Activated CD8-positive, alpha-beta memory T cell treated with anti-CD3 and anti-CD28 coated beads for 4 hours (primary cell): Measurements from ENCODE around the gene TARS3.

Experiments used
- DNase-seq, 2 donors: peaks; one replicate each; pipeline ENCODE4 v3.0.0-alpha.2; 2020; ENCODE audit warnings: low read depth in 2 of 2

The TARS3 gene

GRCh38 chr15:101623367-101624304 is 100.6 kb downstream of the TARS3 start:
- no peak for DNase-seq

GRCh38 chr15:101621961-101622360 is 102.3 kb downstream of the TARS3 start:
- DNase-seq = no peak

- DNase-seq = no peak
Measured at GRCh38 chr15:101620671-101621070, 103.6 kb downstream of the TARS3 start.

GRCh38 chr15:101619615-101619865 is 104.7 kb downstream of the TARS3 start:
- no peak for DNase-seq

GRCh38 chr15:101618851-101619614 is 105.2 kb downstream of the TARS3 start:
- DNase-seq = no peak

GRCh38 chr15:101618076-101618475 is 106.2 kb downstream of the TARS3 start:
- no peak for DNase-seq

GRCh38 chr15:101617390-101617965 is 106.8 kb downstream of the TARS3 start:
- DNase-seq = no peak

- no peak for DNase-seq
Measured at GRCh38 chr15:101615986-101616848, 108.1 kb downstream of the TARS3 start.

GRCh38 chr15:101615414-101615985 is 108.8 kb downstream of the TARS3 start:
- DNase-seq = no peak

GRCh38 chr15:101614761-101615160 is 109.5 kb downstream of the TARS3 start:
- no peak for DNase-seq

- DNase-seq = no peak
Measured at GRCh38 chr15:101614001-101614585, 110.2 kb downstream of the TARS3 start.

- no peak for DNase-seq
Measured at GRCh38 chr15:101613130-101614000, 110.9 kb downstream of the TARS3 start.

GRCh38 chr15:101612676-101613075 is 111.6 kb downstream of the TARS3 start:
- DNase-seq = no peak

GRCh38 chr15:101611580-101612299 is 112.5 kb downstream of the TARS3 start:
- no peak for DNase-seq

- DNase-seq = no peak
Measured at GRCh38 chr15:101611007-101611406, 113.3 kb downstream of the TARS3 start.

- no peak for DNase-seq
Measured at GRCh38 chr15:101610611-101611000, 113.7 kb downstream of the TARS3 start.

- DNase-seq = no peak
Measured at GRCh38 chr15:101609742-101610610, 114.3 kb downstream of the TARS3 start.

- no peak for DNase-seq
Measured at GRCh38 chr15:101608201-101608600, 116.1 kb downstream of the TARS3 start.
